ENCODE data around the gene TRIM16.
"Not testable (repeated sequence)": the region's sequence is repeated elsewhere in the genome, so short reads cannot be mapped to it uniquely, and the experiment has no call there.

The TRIM16 gene

DNA sequence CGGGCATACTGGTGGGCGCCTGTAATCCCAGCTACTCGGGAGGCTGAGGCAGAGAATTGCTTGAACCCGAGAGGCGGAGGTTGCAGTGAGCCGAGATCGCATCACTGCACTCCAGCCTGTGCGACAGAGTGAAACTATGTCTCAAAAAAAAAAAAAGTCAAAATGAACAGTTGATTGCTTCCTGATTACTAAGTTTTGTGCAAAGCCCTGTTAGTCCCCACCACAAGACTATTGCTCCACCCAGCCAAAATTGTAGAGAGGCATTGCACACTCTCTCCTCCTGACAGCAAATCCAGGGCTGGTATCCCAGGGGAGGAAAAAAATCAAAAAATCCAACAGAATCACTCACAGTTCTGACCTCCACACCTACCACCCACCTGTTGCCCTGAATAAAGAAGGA, 91.2 kb downstream of the TRIM16 start:
- not testable (repeated sequence) for DNase-seq

DNA sequence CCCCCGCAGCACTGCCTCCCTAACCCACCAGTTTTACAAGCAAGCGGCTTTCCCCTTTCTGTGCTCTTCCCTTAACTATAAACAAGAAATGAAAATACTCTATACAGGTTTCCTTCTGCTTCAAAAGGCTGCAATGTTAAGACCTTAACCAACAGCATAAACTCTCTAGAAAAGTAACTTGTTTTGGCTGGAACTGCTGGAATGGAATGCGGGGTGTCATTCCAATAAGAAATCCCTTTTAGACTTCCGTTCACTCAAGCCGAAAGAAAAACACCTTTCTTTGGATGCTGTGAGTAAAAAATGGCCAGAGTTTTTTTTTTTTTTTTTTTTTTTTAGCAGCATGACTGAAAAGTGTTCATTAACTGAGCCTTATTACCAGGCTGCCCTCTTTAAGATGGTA, 92.1 kb downstream of the TRIM16 start:
- DNase-seq, result not testable (repeated sequence)

DNA sequence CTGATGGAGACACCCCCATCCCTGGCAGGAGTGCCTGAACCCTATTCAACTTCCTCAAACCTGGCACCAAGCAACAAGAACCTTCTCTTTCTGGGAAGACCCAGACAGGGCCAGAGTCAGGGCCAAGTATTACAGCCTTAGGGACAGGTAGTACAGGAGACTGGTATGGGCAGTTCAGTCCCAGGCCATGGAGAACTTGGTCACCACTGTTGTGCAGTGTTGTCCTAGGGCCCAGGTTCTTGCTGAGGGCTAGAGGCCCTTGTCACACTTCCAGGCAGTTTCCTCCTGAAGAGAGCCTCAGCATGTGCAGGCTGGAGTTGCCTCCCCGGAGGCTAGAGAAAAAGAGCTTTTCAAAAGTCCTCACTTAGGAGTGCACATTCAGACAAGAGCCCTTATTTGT, 93.3 kb downstream of the TRIM16 start:
- not testable (repeated sequence) for DNase-seq

- not testable (repeated sequence) for DNase-seq
These were observed 94.3 kb downstream of the TRIM16 start for GRCh38 chr17:15589544-15590536.

DNA sequence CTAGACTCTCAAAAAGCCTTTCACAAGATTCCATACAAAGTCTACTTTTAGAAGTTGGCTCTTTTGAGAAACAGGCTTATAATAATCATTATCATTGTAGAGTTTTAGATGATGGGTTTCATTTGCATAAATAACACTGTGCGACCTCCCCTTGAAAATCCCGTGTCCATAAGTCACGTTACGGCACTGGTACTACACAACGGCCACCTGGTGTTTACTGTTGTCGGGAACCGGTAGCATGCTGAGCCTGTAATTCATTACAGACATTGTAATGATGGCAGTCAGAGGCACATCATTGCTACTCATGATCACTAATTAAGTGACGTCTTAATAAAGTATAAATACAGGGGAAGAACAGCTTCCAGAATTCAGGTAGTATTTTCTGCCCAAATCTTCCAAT, 96.1 kb downstream of the TRIM16 start:
- not testable (repeated sequence) for DNase-seq

- not testable (repeated sequence) for DNase-seq
These were observed 100.8 kb downstream of the TRIM16 start for GRCh38 chr17:15583313-15583712.

DNA sequence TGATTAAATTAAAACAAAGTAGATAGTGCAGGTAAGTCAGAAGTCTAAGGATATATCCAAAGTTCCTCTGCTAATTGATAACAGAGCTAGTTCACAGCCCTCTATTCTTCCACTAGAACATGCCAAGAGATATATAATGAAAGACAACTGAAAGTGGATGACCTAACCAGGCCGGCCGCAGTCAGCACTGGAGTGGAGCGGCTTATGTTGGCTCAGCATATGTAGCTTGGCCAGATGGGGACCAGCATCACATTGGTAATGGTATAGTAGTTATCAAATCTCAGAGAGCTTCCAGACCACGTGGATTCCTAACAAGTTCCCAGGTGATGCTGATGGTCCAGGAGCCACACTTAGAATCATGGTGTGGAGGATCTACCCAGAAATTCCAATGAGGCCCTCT, 102.6 kb downstream of the TRIM16 start:
- DNase-seq, result not testable (repeated sequence)

All from T1000 (cell line).